ENCODE measurements around the gene C6orf47.
A peak's percentile ranks its signal among the peaks of the same experiment; 100 is the strongest.

The C6orf47 gene

GRCh38 chr6:31676904-31677303 is 16.3 kb upstream of the C6orf47 start:
- no peak for TF ChIP-seq ZNF274 (IDR thresholded peaks at IDR 0.05; ENCODE audit: low read depth, low read length)
- no peak overlapping the region for H3K4me3 ChIP-seq (ENCODE audit: low read length)

GRCh38 chr6:31676322-31676903 is 15.8 kb upstream of the C6orf47 start:
- TF ChIP-seq ZNF274 (IDR thresholded peaks at IDR 0.05; ENCODE audit: low read depth, low read length), result no peak
- no peak overlapping the region for H3K4me3 ChIP-seq (ENCODE audit: low read length)

GRCh38 chr6:31669676-31670075 is 9.1 kb upstream of the C6orf47 start, which contains the start of gene LY6G5B:
LY6G5B (plus strand) TSS chr6:31669976; CDS start chr6:31670951, 975 bp downstream.
- TF ChIP-seq ZNF274 (IDR thresholded peaks at IDR 0.05; ENCODE audit: low read depth, low read length), result no peak
- no peak within 1 kb of the TSS for H3K4me3 ChIP-seq (ENCODE audit: low read length)

GRCh38 chr6:31666337-31666965 is 5.9 kb upstream of the C6orf47 start:
- H3K4me3 ChIP-seq (ENCODE audit: low read length), result peak overlapping the region; percentile 93
- TF ChIP-seq ZNF274 (IDR thresholded peaks at IDR 0.05; ENCODE audit: low read depth, low read length), result no peak

- H3K4me3 ChIP-seq (ENCODE audit: low read length), result peak within 1 kb of the TSS; percentile 93
- no peak for TF ChIP-seq ZNF274 (IDR thresholded peaks at IDR 0.05; ENCODE audit: low read depth, low read length)
Observed at GRCh38 chr6:31665501-31666336, 5.1 kb upstream of the C6orf47 start, which contains the start of gene CSNK2B. CSNK2B (plus strand) TSS chr6:31666080; CDS start chr6:31666832, 752 bp downstream.

- TF ChIP-seq ZNF274 (IDR thresholded peaks at IDR 0.05; ENCODE audit: low read depth, low read length), result no peak
- peak within 1 kb of the TSS; percentile 91 for H3K4me3 ChIP-seq (ENCODE audit: low read length)
Observed at GRCh38 chr6:31664790-31665500, 4.4 kb upstream of the C6orf47 start, which contains the start of gene GPANK1. GPANK1 (minus strand) TSS chr6:31664997; CDS start chr6:31664478, 519 bp downstream.

GRCh38 chr6:31663961-31664789 is 3.6 kb upstream of the C6orf47 start:
- peak overlapping the region; percentile 91 for H3K4me3 ChIP-seq (ENCODE audit: low read length)
- TF ChIP-seq ZNF274 (IDR thresholded peaks at IDR 0.05; ENCODE audit: low read depth, low read length), result no peak

GRCh38 chr6:31663126-31663960 is 2.8 kb upstream of the C6orf47 start:
- peak overlapping the region; percentile 91; the same call in 1 of the 2 replicates for H3K4me3 ChIP-seq (ENCODE audit: low read length)
- TF ChIP-seq ZNF274 (IDR thresholded peaks at IDR 0.05; ENCODE audit: low read depth, low read length), result no peak

- no peak for TF ChIP-seq ZNF274 (IDR thresholded peaks at IDR 0.05; ENCODE audit: low read depth, low read length)
- H3K4me3 ChIP-seq (ENCODE audit: low read length), result peak overlapping the region; percentile 1; the same call in 1 of the 2 replicates
Observed at GRCh38 chr6:31662124-31662723, 1.6 kb upstream of the C6orf47 start.

GRCh38 chr6:31661262-31662123 is 915 bp upstream of the C6orf47 start:
- H3K4me3 ChIP-seq (ENCODE audit: low read length), result peak overlapping the region; percentile 76; the same call in 1 of the 2 replicates

More at GRCh38 chr6:31661262-31662123, 915 bp upstream of the C6orf47 start:
- TF ChIP-seq ZNF274 (IDR thresholded peaks at IDR 0.05; ENCODE audit: low read depth, low read length), result no peak

Measured in GM08714 (cell line).